Gastroesophageal sphincter (tissue), 4 donors: ENCODE measurements around the gene TOM1L2. TPM values are rescaled to one million over a fixed set of nuclear protein-coding genes. Genes with fewer than 3 reads are reported as not detected.

Experiments
- ATAC-seq: fragments of 150-250 bp; one replicate; pipeline ENCODE4 v1.9.1; 2016; ENCODE audit warnings: mild to moderate bottlenecking, moderate library complexity
- H3K27ac ChIP-seq, 4 donors: fragments of 200-600 bp; sonication (generic) in 3 of 4; 1 replicate in 3 of 4; 2 replicates in 1 of 4; pipeline ENCODE4 v1.5.1; 2016 to 2019
- H3K27me3 ChIP-seq: fragments of 200-600 bp; sonication (generic); one replicate; pipeline ENCODE4 v1.5.1; 2019
- H3K36me3 ChIP-seq, 2 donors: fragments of 200-600 bp; sonication (generic); one replicate each; pipeline ENCODE4 v1.5.1; 2019; ENCODE audit warnings: control low read depth in 1 of 2
- H3K4me1 ChIP-seq, 3 donors: fragments of 200-600 bp; sonication (generic); 1 replicate in 2 of 3; 2 replicates in 1 of 3; pipeline ENCODE4 v1.5.1; 2016 to 2019; ENCODE audit warnings: control low read depth in 2 of 3
- H3K4me3 ChIP-seq, 2 donors: fragments of 200-600 bp; sonication (generic); one replicate each; pipeline ENCODE4 v1.5.1; 2019; ENCODE audit warnings: mild to moderate bottlenecking in 1 of 2, moderate library complexity in 1 of 2
- H3K9me3 ChIP-seq, 3 donors: fragments of 200-600 bp; sonication (generic); one replicate each; pipeline ENCODE4 v1.5.1; 2017 to 2019; ENCODE audit warnings: control low read depth in 2 of 3
- EP300 ChIP-seq: sonication (generic); formaldehyde crosslinking; IDR thresholded peaks from one replicate; pipeline ENCODE4 v1.6.1; 2017; ENCODE audit warnings: antibody characterized with exemption, mild to moderate bottlenecking
- POLR2A ChIP-seq, 2 donors: fragments of 450-650 bp; IDR thresholded peaks; one replicate each; pipeline ENCODE4 v1.6.1; 2017; ENCODE audit warnings: antibody characterized with exemption in 2 of 2, mild to moderate bottlenecking in 2 of 2, moderate library complexity in 1 of 2
- POLR2AphosphoS5 ChIP-seq: sonication (generic); formaldehyde crosslinking; IDR thresholded peaks from one replicate; pipeline ENCODE4 v1.6.1; 2017; ENCODE audit warnings: antibody characterized with exemption
- WGBS, 2 donors: methylation state at CpG; one replicate each; pipeline ENCODE4 v1.1.5; 2018; ENCODE audit warnings: low coverage in 1 of 2; 5-methylcytosine and 5-hydroxymethylcytosine counted together
- total RNA-seq, 4 donors: library from RNA; depleted of rRNA; stranded (reverse); fragments of >200 nt; gene quantifications; one replicate each; pipeline ENCODE4 v1.1.0, GENCODE V29; 2016
- TF ChIP-seq, protein P1 (sequence below), 4 experiments: fragments of 200-600 bp in 2 of 4; fragments of 450-650 bp in 2 of 4; sonication (generic) in 1 of 4; IDR thresholded peaks; one replicate each; pipeline ENCODE4 v1.5.1; 2017 to 2019; ENCODE audit warnings: antibody characterized with exemption in 4 of 4, mild to moderate bottlenecking in 2 of 4, moderate library complexity in 2 of 4

Gene TOM1L2
- total RNA-seq, 4 donors from 2014 or later, result 49.6 to 88.9 (median 74.8) TPM

- TF ChIP-seq POLR2AphosphoS5 (no peak), EP300 (no peak), POLR2A (IDR thresholded peaks at IDR 0.05) (no peak)
- TF ChIP-seq, protein P1, sequence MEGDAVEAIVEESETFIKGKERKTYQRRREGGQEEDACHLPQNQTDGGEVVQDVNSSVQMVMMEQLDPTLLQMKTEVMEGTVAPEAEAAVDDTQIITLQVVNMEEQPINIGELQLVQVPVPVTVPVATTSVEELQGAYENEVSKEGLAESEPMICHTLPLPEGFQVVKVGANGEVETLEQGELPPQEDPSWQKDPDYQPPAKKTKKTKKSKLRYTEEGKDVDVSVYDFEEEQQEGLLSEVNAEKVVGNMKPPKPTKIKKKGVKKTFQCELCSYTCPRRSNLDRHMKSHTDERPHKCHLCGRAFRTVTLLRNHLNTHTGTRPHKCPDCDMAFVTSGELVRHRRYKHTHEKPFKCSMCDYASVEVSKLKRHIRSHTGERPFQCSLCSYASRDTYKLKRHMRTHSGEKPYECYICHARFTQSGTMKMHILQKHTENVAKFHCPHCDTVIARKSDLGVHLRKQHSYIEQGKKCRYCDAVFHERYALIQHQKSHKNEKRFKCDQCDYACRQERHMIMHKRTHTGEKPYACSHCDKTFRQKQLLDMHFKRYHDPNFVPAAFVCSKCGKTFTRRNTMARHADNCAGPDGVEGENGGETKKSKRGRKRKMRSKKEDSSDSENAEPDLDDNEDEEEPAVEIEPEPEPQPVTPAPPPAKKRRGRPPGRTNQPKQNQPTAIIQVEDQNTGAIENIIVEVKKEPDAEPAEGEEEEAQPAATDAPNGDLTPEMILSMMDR (IDR thresholded peaks at IDR 0.05), result no peak
- peak overlapping the region in 1 of 4 donors; percentile 15 for H3K27ac ChIP-seq
- ATAC-seq, result no peak
These were observed 42.4 kb downstream of the TOM1L2 start for GRCh38 chr17:17929655-17930380.

GRCh38 chr17:17928398-17929287 lies 43.6 kb downstream of the TOM1L2 start:
- no peaks in the 10 kb centered on the region for H3K36me3 ChIP-seq

More at GRCh38 chr17:17929655-17930380, 42.4 kb downstream of the TOM1L2 start:
- Histone ChIP-seq H3K4me3 (no peak overlapping the region), H3K27me3 (no peaks in the 10 kb centered on the region), H3K9me3 (no peaks in the 10 kb centered on the region), H3K4me1 (peaks cover 0 to 45% (median 6%) of the 10 kb centered on the region in 3 donors), H3K36me3 (no peaks in the 10 kb centered on the region)
- 15 to 78% methylated on average over 1 of the region's 2 CpGs for WGBS, 2 donors

DNA sequence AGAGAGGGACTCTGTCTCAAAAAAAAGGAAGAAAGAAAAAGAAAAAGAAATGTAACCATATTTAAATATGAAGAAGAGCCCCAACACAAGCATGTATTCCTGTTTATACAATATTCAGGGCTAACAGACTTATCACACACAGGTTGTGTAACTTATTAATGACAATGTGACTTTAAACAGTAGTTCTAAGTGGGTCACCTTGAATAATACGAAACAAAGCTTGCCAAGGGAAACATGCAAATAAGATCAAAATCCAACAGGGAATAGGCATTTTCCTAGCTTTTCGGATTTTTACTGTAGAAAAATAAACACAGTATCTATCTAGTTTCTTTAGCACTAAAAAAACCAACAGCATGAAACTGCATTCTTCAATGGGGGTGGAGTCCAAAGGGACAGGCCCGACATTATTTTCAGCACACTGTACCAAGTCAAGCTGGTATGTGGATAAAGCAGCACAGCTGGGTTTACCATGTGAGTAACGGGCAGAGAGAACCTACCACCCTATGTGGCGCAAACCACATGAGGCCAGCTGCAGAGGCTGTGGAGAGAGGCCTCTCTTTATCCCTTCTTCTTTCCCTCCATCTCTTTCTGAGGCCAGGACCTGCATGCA lies 45.3 kb downstream of the TOM1L2 start:
- Histone ChIP-seq H3K9me3 (no peaks in the 10 kb centered on the region), H3K27ac (peak overlapping the region in 2 of 4 donors; percentile 8 to 23), H3K4me1 (peaks cover 0 to 50% (median 14%) of the 10 kb centered on the region in 3 donors), H3K27me3 (no peaks in the 10 kb centered on the region), H3K36me3 (no peaks in the 10 kb centered on the region), H3K4me3 (no peak overlapping the region)
- no peak for TF ChIP-seq EP300
- no peak for TF ChIP-seq POLR2AphosphoS5
- TF ChIP-seq, protein P1 (IDR thresholded peaks at IDR 0.05), result no peak
- no peak for TF ChIP-seq POLR2A (IDR thresholded peaks at IDR 0.05)
- no peak for ATAC-seq
- 21 to 43% methylated on average over 2 to 5 of the region's 5 CpGs for WGBS, 2 donors

More at GRCh38 chr17:17928398-17929287, 43.6 kb downstream of the TOM1L2 start:
- Histone ChIP-seq H3K27ac (peak overlapping the region in 3 of 4 donors; percentile 15 to 37 (median 36)), H3K4me1 (peaks cover 0 to 42% (median 6%) of the 10 kb centered on the region in 3 donors), H3K9me3 (no peaks in the 10 kb centered on the region), H3K4me3 (no peak overlapping the region), H3K27me3 (no peaks in the 10 kb centered on the region)
- 62 to 74% methylated on average over 9 to 11 of the region's 12 CpGs for WGBS, 2 donors
- TF ChIP-seq EP300, result no peak
- no peak for TF ChIP-seq POLR2A (IDR thresholded peaks at IDR 0.05)
- TF ChIP-seq, protein P1 (IDR thresholded peaks at IDR 0.05), result no peak
- no peak for TF ChIP-seq POLR2AphosphoS5
- ATAC-seq, result no peak

DNA sequence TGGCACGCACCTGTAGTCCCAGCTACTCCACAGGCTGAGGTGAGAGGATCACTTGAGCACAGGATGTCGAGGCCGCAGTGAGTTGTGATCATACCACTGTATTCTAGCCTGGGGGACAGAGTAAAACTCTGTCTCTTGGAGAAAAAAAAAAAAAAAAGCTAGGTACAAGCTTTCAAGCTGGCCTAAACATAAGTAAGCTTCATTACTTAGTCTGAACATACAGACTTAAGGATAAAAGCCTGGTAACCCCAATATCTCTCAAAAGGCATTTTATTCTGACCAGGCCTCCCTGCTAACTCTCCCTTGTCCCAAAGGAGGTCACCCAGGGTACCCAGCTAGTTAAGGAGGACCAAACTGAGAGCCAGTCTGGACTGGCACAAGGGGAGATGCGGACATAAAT lies 46.2 kb downstream of the TOM1L2 start:
- no peak for ATAC-seq
- Histone ChIP-seq H3K4me1 (peaks cover 0 to 59% (median 23%) of the 10 kb centered on the region in 3 donors), H3K27ac (peak overlapping the region in 1 of 4 donors; percentile 23)

More for the DNA sequence above, 46.2 kb downstream of the TOM1L2 start:
- Histone ChIP-seq H3K9me3 (no peaks in the 10 kb centered on the region), H3K4me3 (no peak overlapping the region), H3K36me3 (no peaks in the 10 kb centered on the region), H3K27me3 (no peaks in the 10 kb centered on the region)
- WGBS, 2 donors, result 86% methylated on average over 4 of the region's 4 CpGs; no CpG with 5 or more reads in 1 of the 2 donors
- TF ChIP-seq EP300, result no peak
- TF ChIP-seq, protein P1 (IDR thresholded peaks at IDR 0.05), result no peak
- TF ChIP-seq POLR2A (IDR thresholded peaks at IDR 0.05), result no peak
- TF ChIP-seq POLR2AphosphoS5, result no peak
